ENCODE results near the gene MRPS15.
"Not testable (repeated sequence)": the region's sequence is repeated elsewhere in the genome, so short reads cannot be mapped to it uniquely, and the experiment has no call there.

DNA sequence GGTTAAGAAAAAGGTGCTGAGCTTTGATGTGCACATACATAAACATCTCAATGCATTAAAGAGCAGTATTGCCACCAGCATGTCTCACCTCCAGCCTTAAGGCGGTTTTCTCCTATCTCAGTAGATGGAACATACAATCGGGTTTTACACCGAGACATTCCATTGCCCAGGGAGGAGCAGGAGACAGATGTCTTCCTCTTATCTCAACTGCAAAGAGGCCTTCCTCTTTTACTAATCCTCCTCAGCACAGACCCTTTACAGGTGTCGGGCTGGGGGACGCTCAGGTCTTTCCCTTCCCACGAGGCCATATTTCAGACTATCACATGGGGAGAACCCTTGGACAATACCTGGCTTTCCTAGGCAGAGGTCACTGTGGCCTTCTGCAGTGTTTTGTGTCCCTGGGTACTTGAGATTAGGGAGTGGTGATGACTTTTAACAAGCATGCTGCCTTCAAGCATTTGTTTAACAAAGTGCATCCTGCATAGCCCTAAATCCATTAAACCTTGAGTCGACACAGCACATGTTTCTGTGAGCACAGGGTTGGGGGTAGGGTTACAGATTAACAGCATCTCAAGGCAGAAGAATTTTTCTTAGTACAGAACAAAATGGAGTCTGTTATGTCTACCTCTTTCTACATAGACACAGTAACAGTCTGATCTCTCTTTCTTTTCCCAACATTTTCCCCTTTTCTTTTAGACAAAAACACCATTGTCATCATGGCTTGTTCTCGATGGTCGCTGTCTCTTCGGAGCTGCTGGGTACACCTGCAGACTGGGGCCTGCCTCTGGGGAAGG is 25.3 kb upstream of the MRPS15 start:
- not testable (repeated sequence) for TF ChIP-seq POLR2AphosphoS5 (IDR thresholded peaks at IDR 0.05; ENCODE audit: low read depth, low read length); POLR2A (IDR thresholded peaks at IDR 0.05; ENCODE audit: low read depth, low read length); TAF1 (IDR thresholded peaks at IDR 0.05; ENCODE audit: low read depth, low read length); POU2F2 (IDR thresholded peaks at IDR 0.05; ENCODE audit: low read depth, low read length); SPI1 (IDR thresholded peaks at IDR 0.05; ENCODE audit: low read depth, low read length); PAX5 (IDR thresholded peaks at IDR 0.05; ENCODE audit: insufficient read depth, low read length, severe bottlenecking)

All from GM12891 (cell line).